Adrenal gland (tissue), 12 donors: ENCODE data around the gene ZRSR2. TPM values are rescaled to one million over a fixed set of nuclear protein-coding genes. Genes with fewer than 3 reads are reported as not detected.
"Not testable (repeated sequence)": the region's sequence is repeated elsewhere in the genome, so short reads cannot be mapped to it uniquely, and the experiment has no call there.

ENCODE experiments used
- DNase-seq, 7 donors: peaks; one replicate each; pipeline ENCODE4 v3.0.0-alpha.2; 2019 to 2020
- H3K27ac ChIP-seq, 5 donors: fragments of 200-600 bp; sonication (generic) in 4 of 5; 1 replicate in 3 of 5; 2 replicates in 2 of 5; pipeline versions ENCODE4 v1.5.1 to v1.8.0; 2016 to 2020; ENCODE audit warnings: mild to moderate bottlenecking in 1 of 5
- H3K27me3 ChIP-seq: fragments of 200-600 bp; 2 replicates; pipeline ENCODE4 v1.8.0; 2021
- H3K36me3 ChIP-seq, 2 donors: fragments of 200-600 bp; replicated peaks in 1 of 2; 1 replicate in 1 of 2; 2 replicates in 1 of 2; pipeline versions ENCODE4 v1.5.1 to v1.8.0; 2018 to 2022
- H3K4me1 ChIP-seq, 2 donors: fragments of 200-600 bp; replicated peaks in 1 of 2; 1 replicate in 1 of 2; 2 replicates in 1 of 2; pipeline versions ENCODE4 v1.5.1 to v1.8.0; 2018 to 2021
- H3K4me3 ChIP-seq, 4 donors: fragments of 200-600 bp; sonication (generic) in 3 of 4; one replicate each; pipeline ENCODE4 v1.5.1; 2016 to 2018
- H3K9me3 ChIP-seq, 3 donors: fragments of 200-600 bp; sonication (generic) in 1 of 3; replicated peaks in 1 of 3; 1 replicate in 2 of 3; 2 replicates in 1 of 3; pipeline versions ENCODE4 v1.5.1 to v1.8.0; 2016 to 2021
- CTCF ChIP-seq, 6 experiments: fragments of 450-650 bp in 4 of 6; fragments of 200-600 bp in 2 of 6; sonication (generic) in 1 of 6; IDR thresholded peaks; 1 replicate in 5 of 6; 2 replicates in 1 of 6; pipeline versions ENCODE4 v1.5.1 to v1.8.0; 2016 to 2021; ENCODE audit warnings: antibody characterized with exemption in 6 of 6, mild to moderate bottlenecking in 2 of 6, moderate library complexity in 1 of 6
- POLR2A ChIP-seq, 2 donors: fragments of 450-650 bp; IDR thresholded peaks; one replicate each; pipeline ENCODE4 v1.6.1; 2017; ENCODE audit warnings: antibody characterized with exemption in 2 of 2, mild to moderate bottlenecking in 2 of 2, moderate library complexity in 1 of 2
- WGBS, 4 donors: extraction: QIAGEN DNeasy Blood & Tissue Kit in 2 of 4; methylation state at CpG; one replicate each; pipeline versions ENCODE4 v1.1.5 to v1.1.7; 2013 to 2017; 5-methylcytosine and 5-hydroxymethylcytosine counted together
- intact Hi-C, 2 donors: fragments of 100-400 bp; cut with DNase I; formaldehyde crosslinking; loops; one replicate each; pipeline versions ENCODE4 v1.14.1 to v1.15.0; 2022 to 2023
- polyA plus RNA-seq, 3 donors: library from polyadenylated mRNA; stranded (reverse); fragments of 200-250 nt in 2 of 3; fragments of 350-450 nt in 1 of 3; fragmentation: Illumina TruSeq in 1 of 3; extraction: RNeasy Lipid Tissue Mini Kit (QIAGEN cat#74804) in 1 of 3; gene quantifications; one replicate each; pipeline ENCODE4 v1.2.3, GENCODE V29; 2013 to 2014
- total RNA-seq, 9 donors: library from RNA; depleted of rRNA in 4 of 9; stranded (reverse); fragments of >200 nt in 4 of 9; fragments of 120-200 nt in 1 of 9; fragmentation: NEBNext Ultra II Directional in 1 of 9; extraction: Animal tissue kit (Norgen Biotek cat#: 25700) in 1 of 9; gene quantifications; one replicate each; pipeline versions ENCODE4 v1.1.0 to v1.2.4, GENCODE V29; 2013 to 2023
- donor health status: healthy with polysubstance abuse.
- donor health status: Bipolar disorder and iron deficiency.
- donor health status: DM: yes; HTN: yes; CAD: no.
- donor health status: DM: no; HTN: no; CAD: no.
- donor health status: DM: no; HTN: no; CAD: no.
- donor health status: DM: yes; HTN: yes; CAD: no.

Gene ZRSR2
- total and polyA plus RNA-seq, 12 donors: 2.9 to 49.1 (median 9.1) TPM; not detected in 1

- Histone ChIP-seq H3K27ac (no peak overlapping the region), H3K9me3 (no peaks in the 10 kb centered on the region), H3K4me3 (no peak overlapping the region), H3K4me1 (no peaks in the 10 kb centered on the region), H3K36me3 (peaks cover 0 to 11% of the 10 kb centered on the region in 2 donors), H3K27me3 (no peaks in the 10 kb centered on the region)
- 79 to 95% (median 86%) methylated on average over 5 of the region's 5 CpGs for WGBS, 4 donors
- TF ChIP-seq CTCF (IDR thresholded peaks at IDR 0.05): no peak
- TF ChIP-seq POLR2A (IDR thresholded peaks at IDR 0.05): no peak
- DNase-seq: no peak
- intact Hi-C loops: no loop called here
These were observed 35.7 kb downstream of the ZRSR2 start for GRCh38 chrX:15825936-15826335.

GRCh38 chrX:15829217-15829616, 38.9 kb downstream of the ZRSR2 start:
- Histone ChIP-seq H3K4me3 (no peak overlapping the region), H3K27me3 (no peaks in the 10 kb centered on the region), H3K27ac (no peak overlapping the region), H3K9me3 (no peaks in the 10 kb centered on the region), H3K4me1 (no peaks in the 10 kb centered on the region), H3K36me3 (no peaks in the 10 kb centered on the region)
- intact Hi-C loops: no loop called here
- 73 to 97% (median 88%) methylated on average over 1 of the region's 1 CpG for WGBS, 4 donors
- no peak for TF ChIP-seq POLR2A (IDR thresholded peaks at IDR 0.05)
- no peak for TF ChIP-seq CTCF (IDR thresholded peaks at IDR 0.05)
- DNase-seq: no peak

- H3K27ac ChIP-seq, H3K4me3 ChIP-seq, H3K9me3 ChIP-seq, H3K27me3 ChIP-seq, H3K36me3 ChIP-seq, H3K4me1 ChIP-seq, DNase-seq, intact Hi-C loops: not testable (repeated sequence)
- WGBS, 4 donors: 100% methylated on average over 1 of the region's 2 CpGs; no CpG with 5 or more reads in 3 of the 4 donors
These were observed 41.1 kb downstream of the ZRSR2 start for GRCh38 chrX:15831347-15831746.

GRCh38 chrX:15834053-15834452, 43.8 kb downstream of the ZRSR2 start:
- TF ChIP-seq POLR2A (IDR thresholded peaks at IDR 0.05): no peak
- TF ChIP-seq CTCF (IDR thresholded peaks at IDR 0.05): no peak
- Histone ChIP-seq H3K27me3 (no peaks in the 10 kb centered on the region), H3K4me3 (no peak overlapping the region), H3K36me3 (no peaks in the 10 kb centered on the region), H3K9me3 (no peaks in the 10 kb centered on the region), H3K4me1 (no peaks in the 10 kb centered on the region), H3K27ac (no peak overlapping the region)
- intact Hi-C loops: no loop called here
- DNase-seq: no peak
- 58 to 73% (median 67%) methylated on average over 3 of the region's 3 CpGs for WGBS, 4 donors

- intact Hi-C loops: no loop called here
- Histone ChIP-seq H3K27me3 (no peaks in the 10 kb centered on the region), H3K4me3 (no peak overlapping the region), H3K4me1 (no peaks in the 10 kb centered on the region), H3K36me3 (no peaks in the 10 kb centered on the region), H3K9me3 (no peaks in the 10 kb centered on the region), H3K27ac (no peak overlapping the region)
- no peak for DNase-seq
- TF ChIP-seq CTCF (IDR thresholded peaks at IDR 0.05) (no peak), POLR2A (IDR thresholded peaks at IDR 0.05) (no peak)
- 66 to 85% (median 76%) methylated on average over 5 of the region's 5 CpGs for WGBS, 4 donors
These were observed 44.7 kb downstream of the ZRSR2 start for GRCh38 chrX:15834827-15835595.
